Mesothelial cell of epicardium (in vitro differentiated cells): ENCODE results near the gene POLA2. TPM values are rescaled to one million over a fixed set of nuclear protein-coding genes. Genes with fewer than 3 reads are reported as not detected.
A peak's percentile ranks its signal among the peaks of the same experiment; 100 is the strongest.

Experiments used
- DNase-seq, 2 experiments: peaks; one replicate each; pipeline ENCODE4 v3.0.0; 2021; ENCODE audit warnings: low spot score in 2 of 2; ENCODE audit not compliant: unreplicated experiment in 2 of 2
- H3K27ac Mint-ChIP-seq: 2 replicates; pipeline ENCODE4 v1.8.0; 2021; ENCODE audit warnings: mixed read lengths
- H3K27me3 Mint-ChIP-seq: 2 replicates; pipeline ENCODE4 v1.8.0; 2021; ENCODE audit warnings: low read depth, mixed read lengths
- H3K36me3 Mint-ChIP-seq: 2 replicates; pipeline ENCODE4 v1.8.0; 2021; ENCODE audit warnings: mixed read lengths
- H3K4me1 Mint-ChIP-seq: 2 replicates; pipeline ENCODE4 v1.8.0; 2021; ENCODE audit warnings: mixed read lengths
- H3K4me3 Mint-ChIP-seq: 2 replicates; pipeline ENCODE4 v1.8.0; 2021; ENCODE audit warnings: mild to moderate bottlenecking, moderate library complexity, mixed read lengths
- H3K9me3 Mint-ChIP-seq: 2 replicates; pipeline ENCODE4 v1.8.0; 2021; ENCODE audit warnings: mixed read lengths
- CTCF ChIP-seq: fragments of 200-600 bp; sonication (generic); IDR thresholded peaks from one replicate; pipeline ENCODE4 v1.5.0; 2021; ENCODE audit warnings: antibody characterized with exemption; ENCODE audit not compliant: unreplicated experiment
- total RNA-seq: library from RNA; stranded (reverse); gene quantifications from 3 replicates; pipeline ENCODE4 v1.2.1, GENCODE V29; 2021

POLA2 gene
- 14.1 to 16.1 TPM (median 14.6 TPM) in 3 replicates for total RNA-seq

GRCh38 chr11:65261591-65262380 lies at the start of gene POLA2:
Gene POLA2, plus strand, starts transcription at chr11:65261962. Its CDS starts 331 bp downstream, at chr11:65262293.
- Mint-ChIP-seq H3K4me1 (peaks cover 16% of the 10 kb centered on the region), H3K36me3 (peaks cover 5% of the 10 kb centered on the region), H3K4me3 (peak within 1 kb of the TSS; percentile 67), H3K9me3 (no peaks in the 10 kb centered on the region), H3K27me3 (no peaks in the 10 kb centered on the region), H3K27ac (peak within 1 kb of the TSS; percentile 83)
- no peak for TF ChIP-seq CTCF
- DNase-seq = peak; percentile 94 to 97

GRCh38 chr11:65212226-65212801 lies 49.4 kb upstream of the POLA2 start:
- TF ChIP-seq CTCF = no peak
- H3K27me3 Mint-ChIP-seq = no peaks in the 10 kb centered on the region
- DNase-seq = no peak
- H3K4me1 Mint-ChIP-seq = peaks cover 3% of the 10 kb centered on the region
- no peak overlapping the region for H3K27ac Mint-ChIP-seq
- no peaks in the 10 kb centered on the region for H3K9me3 Mint-ChIP-seq
- peaks cover 11% of the 10 kb centered on the region for H3K36me3 Mint-ChIP-seq
- H3K4me3 Mint-ChIP-seq = no peak overlapping the region

- peaks cover 11% of the 10 kb centered on the region for H3K36me3 Mint-ChIP-seq
- H3K4me3 Mint-ChIP-seq = no peak overlapping the region
- no peak for DNase-seq
- H3K4me1 Mint-ChIP-seq = peaks cover 3% of the 10 kb centered on the region
- no peaks in the 10 kb centered on the region for H3K27me3 Mint-ChIP-seq
- H3K27ac Mint-ChIP-seq = peak overlapping the region; percentile 56
- no peak for TF ChIP-seq CTCF
- no peaks in the 10 kb centered on the region for H3K9me3 Mint-ChIP-seq
Measured at GRCh38 chr11:65213322-65214211, 48.2 kb upstream of the POLA2 start.

GRCh38 chr11:65214212-65214845 lies 47.4 kb upstream of the POLA2 start:
- H3K27ac Mint-ChIP-seq = no peak overlapping the region
- no peak for DNase-seq
- no peaks in the 10 kb centered on the region for H3K27me3 Mint-ChIP-seq
- H3K36me3 Mint-ChIP-seq = peaks cover 5% of the 10 kb centered on the region
- H3K4me1 Mint-ChIP-seq = peaks cover 7% of the 10 kb centered on the region
- no peak for TF ChIP-seq CTCF
- H3K9me3 Mint-ChIP-seq = no peaks in the 10 kb centered on the region
- H3K4me3 Mint-ChIP-seq = no peak overlapping the region

- no peak for TF ChIP-seq CTCF
- Mint-ChIP-seq H3K36me3 (peaks cover 1% of the 10 kb centered on the region), H3K4me1 (peaks cover 19% of the 10 kb centered on the region), H3K27ac (no peak overlapping the region), H3K4me3 (no peak overlapping the region), H3K9me3 (no peaks in the 10 kb centered on the region), H3K27me3 (no peaks in the 10 kb centered on the region)
- no peak for DNase-seq
Measured at GRCh38 chr11:65215441-65216076, 46.2 kb upstream of the POLA2 start.
